Measurements from ENCODE around the gene ZBTB39. TPM values are rescaled to one million over a fixed set of nuclear protein-coding genes. Genes with fewer than 3 reads are reported as not detected.

ZBTB39 gene
- total RNA-seq, 4 donors from 2014 or later = 3.2 to 9.1 (median 5.5) TPM

GRCh38 chr12:56953314-56953713, 53.0 kb downstream of the ZBTB39 start:
- Histone ChIP-seq H3K27ac (no peak overlapping the region), H3K27me3 (no peaks in the 10 kb centered on the region), H3K36me3 (no peaks in the 10 kb centered on the region), H3K9me3 (no peaks in the 10 kb centered on the region), H3K4me3 (no peak overlapping the region), H3K4me1 (no peaks in the 10 kb centered on the region)
- no peak for DNase-seq
- TF ChIP-seq POLR2A (IDR thresholded peaks at IDR 0.05) = no peak
- TF ChIP-seq, protein P1, sequence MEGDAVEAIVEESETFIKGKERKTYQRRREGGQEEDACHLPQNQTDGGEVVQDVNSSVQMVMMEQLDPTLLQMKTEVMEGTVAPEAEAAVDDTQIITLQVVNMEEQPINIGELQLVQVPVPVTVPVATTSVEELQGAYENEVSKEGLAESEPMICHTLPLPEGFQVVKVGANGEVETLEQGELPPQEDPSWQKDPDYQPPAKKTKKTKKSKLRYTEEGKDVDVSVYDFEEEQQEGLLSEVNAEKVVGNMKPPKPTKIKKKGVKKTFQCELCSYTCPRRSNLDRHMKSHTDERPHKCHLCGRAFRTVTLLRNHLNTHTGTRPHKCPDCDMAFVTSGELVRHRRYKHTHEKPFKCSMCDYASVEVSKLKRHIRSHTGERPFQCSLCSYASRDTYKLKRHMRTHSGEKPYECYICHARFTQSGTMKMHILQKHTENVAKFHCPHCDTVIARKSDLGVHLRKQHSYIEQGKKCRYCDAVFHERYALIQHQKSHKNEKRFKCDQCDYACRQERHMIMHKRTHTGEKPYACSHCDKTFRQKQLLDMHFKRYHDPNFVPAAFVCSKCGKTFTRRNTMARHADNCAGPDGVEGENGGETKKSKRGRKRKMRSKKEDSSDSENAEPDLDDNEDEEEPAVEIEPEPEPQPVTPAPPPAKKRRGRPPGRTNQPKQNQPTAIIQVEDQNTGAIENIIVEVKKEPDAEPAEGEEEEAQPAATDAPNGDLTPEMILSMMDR (IDR thresholded peaks at IDR 0.05) = no peak

- Histone ChIP-seq H3K4me1 (no peaks in the 10 kb centered on the region), H3K27me3 (no peaks in the 10 kb centered on the region), H3K36me3 (no peaks in the 10 kb centered on the region), H3K9me3 (no peaks in the 10 kb centered on the region), H3K4me3 (no peak overlapping the region), H3K27ac (no peak overlapping the region)
- TF ChIP-seq, protein P1 (IDR thresholded peaks at IDR 0.05) = no peak
- no peak for DNase-seq
These were observed 54.6 kb downstream of the ZBTB39 start for GRCh38 chr12:56951582-56952339.

DNA sequence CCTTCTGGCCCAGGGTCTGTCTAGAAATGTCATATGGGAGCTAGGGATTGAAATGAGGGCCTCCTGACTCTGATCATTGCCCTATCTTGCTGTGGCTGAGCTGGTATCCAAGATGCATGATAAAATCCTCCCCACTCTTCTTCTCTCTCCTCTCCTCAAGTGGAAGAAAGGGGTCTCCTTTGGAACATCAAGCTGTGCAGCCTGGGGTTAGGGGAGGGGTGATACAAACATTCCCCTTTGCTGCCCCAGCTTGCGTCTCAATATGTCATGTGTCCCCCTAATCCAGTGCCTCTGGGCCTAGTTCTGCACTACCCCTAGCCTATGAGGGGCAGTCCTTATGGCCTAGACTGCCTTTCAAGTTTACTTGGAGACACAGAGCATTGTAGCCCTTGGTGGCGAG, 57.5 kb downstream of the ZBTB39 start:
- Histone ChIP-seq H3K9me3 (no peaks in the 10 kb centered on the region), H3K4me3 (no peak overlapping the region), H3K27ac (no peak overlapping the region), H3K27me3 (no peaks in the 10 kb centered on the region), H3K4me1 (no peaks in the 10 kb centered on the region), H3K36me3 (no peaks in the 10 kb centered on the region)
- DNase-seq = no peak
- TF ChIP-seq POLR2A (IDR thresholded peaks at IDR 0.05) = no peak
- TF ChIP-seq, protein P1 (IDR thresholded peaks at IDR 0.05) = no peak

Other genes starting within 250 kb of the ZBTB39 start
- gene HSD17B6, start 243.2 kb downstream of the ZBTB39 start, total RNA-seq = 1 to 10 TPM in 1 of 4 donors, not detected in 3; 2.5 TPM
- gene SDR9C7, start 72.1 kb downstream of the ZBTB39 start, total RNA-seq = not detected
- gene RDH16, start 48.9 kb downstream of the ZBTB39 start, total RNA-seq = 1 to 10 TPM in 2 of 4 donors, not detected in 2; 1.1 to 1.2 TPM
- gene TAC3, start 10.0 kb upstream of the ZBTB39 start, total RNA-seq = 10 to 100 TPM in 1 of 4 donors, 1 to 10 TPM in 2, not detected in 1; 9.6 to 13.8 (median 9.9) TPM
- gene MYO1A, start 43.6 kb upstream of the ZBTB39 start, total RNA-seq = 1,000 to 10,000 TPM in 1 of 4 donors, 100 to 1,000 TPM in 2, 10 to 100 TPM in 1; 94.1 to 1,001 (median 802) TPM
- gene NEMP1, start 72.2 kb upstream of the ZBTB39 start, total RNA-seq = 10 to 100 TPM in 1 of 4 donors, 1 to 10 TPM in 3; 4.6 to 11.6 (median 5.7) TPM
- gene NAB2, start 82.6 kb upstream of the ZBTB39 start, total RNA-seq = 10 to 100 TPM in 2 of 4 donors, 1 to 10 TPM in 2; 7.4 to 17.0 (median 10.3) TPM
- 100 to 1,000 TPM; 278 to 416 (median 382) TPM for gene STAT6, start 104.8 kb upstream of the ZBTB39 start, total RNA-seq
- 100 to 1,000 TPM; 128 to 312 (median 207) TPM for gene LRP1, start 121.9 kb upstream of the ZBTB39 start, total RNA-seq
- gene LRP1-AS, start 141.1 kb upstream of the ZBTB39 start, total RNA-seq = not detected
- not detected for gene NXPH4, start 210.2 kb upstream of the ZBTB39 start, total RNA-seq
- gene SHMT2, start 223.2 kb upstream of the ZBTB39 start, total RNA-seq = 10 to 100 TPM; 34.4 to 72.6 (median 36.3) TPM
- 1 to 10 TPM; 1.9 to 6.6 (median 2.4) TPM for gene STAC3, start 244.6 kb upstream of the ZBTB39 start, total RNA-seq

All from Peyer's patch (tissue), 4 donors.